NCI-H2171 treated with DMSO at 0.1 percent for 48 hours (cell line): Measurements from ENCODE around the gene GALNT2.

Experiments used
- DNase-seq: peaks from one replicate; lab custom pipeline; 2025; lab: John Stamatoyannopoulos, UW

The GALNT2 gene

DNA sequence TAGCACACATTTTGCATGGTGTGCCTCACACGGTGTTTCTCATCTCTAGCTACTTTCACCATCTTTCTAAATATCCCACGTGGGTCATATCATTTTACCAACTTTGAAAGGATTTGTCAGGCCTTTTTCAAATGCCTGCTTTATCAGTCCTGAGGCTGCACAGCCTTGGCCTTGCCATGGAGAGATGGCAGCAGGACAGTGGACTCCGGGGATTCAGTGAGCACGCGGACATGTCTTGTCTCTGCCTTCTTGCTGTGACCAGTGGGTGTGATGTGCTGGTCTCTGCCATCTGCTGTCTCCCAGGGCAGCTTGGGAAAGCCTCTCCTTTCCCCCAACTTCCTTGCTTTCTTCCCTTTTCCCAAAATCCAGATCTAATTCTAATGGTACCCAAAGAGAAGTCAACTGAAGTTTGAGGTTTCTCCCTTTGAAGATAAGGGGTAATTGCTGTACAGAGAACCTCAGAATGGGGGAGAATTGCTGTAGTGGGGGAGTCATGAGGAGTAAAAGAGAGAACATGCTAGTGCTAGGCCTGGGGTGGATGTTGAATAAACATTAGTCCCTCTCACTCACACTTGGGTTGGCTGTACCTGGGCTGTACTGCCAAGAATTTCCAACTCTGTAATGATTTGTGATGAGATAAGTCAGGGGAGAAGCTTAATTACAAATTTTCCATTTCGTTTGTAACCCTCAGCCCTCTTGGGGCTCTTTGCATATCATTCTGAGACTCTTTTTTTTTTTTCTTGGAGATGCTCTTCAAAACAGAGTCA, 99.5 kb downstream of the GALNT2 start:
- no peak for DNase-seq

DNA sequence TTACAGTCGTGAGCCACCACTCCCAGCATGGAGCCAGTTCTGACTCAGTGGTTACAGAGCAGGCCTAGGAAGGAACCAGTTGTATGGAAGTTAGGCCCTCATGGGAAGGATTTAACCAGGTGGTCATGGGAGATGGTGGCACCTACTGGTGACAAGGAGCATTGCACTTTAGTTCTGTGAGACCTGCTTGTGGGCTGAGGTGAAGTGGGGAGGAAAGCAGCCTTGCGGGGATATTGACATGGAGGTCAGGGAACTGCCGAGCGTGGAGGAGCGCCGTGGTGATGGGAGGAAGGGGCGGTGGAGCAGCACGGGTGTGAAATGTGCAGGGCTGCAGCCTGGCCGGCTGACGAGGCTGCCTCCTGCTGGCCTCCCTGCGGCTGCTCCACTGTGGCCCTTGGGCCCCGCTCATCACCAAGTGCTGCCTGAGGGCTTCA, 100.4 kb downstream of the GALNT2 start:
- DNase-seq, result peak; percentile 35

DNA sequence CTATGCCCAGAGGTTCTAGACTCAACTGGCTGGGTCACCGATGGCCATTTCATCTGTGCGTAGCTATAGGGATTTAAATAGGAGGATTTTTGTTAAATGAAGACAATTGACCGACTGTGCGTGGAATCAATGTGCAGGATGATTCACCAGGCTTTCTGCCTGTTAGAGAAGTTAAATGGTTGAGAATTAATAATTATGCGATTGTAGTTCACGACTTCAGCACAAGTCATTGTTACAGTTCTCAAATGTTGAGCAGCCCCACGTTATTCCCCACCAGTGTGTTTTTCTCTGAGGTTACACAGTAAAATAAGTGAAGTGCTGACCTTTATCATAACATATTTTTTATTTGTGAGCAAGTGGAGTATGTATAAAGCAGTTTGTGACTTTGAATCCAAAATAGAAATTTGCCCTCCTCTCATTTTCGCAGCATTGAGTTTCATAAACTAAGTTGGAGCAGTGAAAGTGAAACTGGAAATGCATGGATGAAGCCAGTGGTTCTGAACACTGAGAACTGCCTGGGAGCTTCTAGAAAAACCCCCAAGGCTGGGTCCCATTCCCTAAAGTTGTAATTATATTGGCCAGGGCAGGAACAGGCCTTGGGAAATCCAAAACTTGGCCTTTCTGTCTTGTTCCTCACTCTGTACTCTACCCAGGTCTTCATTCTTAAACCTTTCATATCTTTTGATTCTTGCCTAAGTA, 102.6 kb downstream of the GALNT2 start:
- DNase-seq, result no peak

- peak; percentile 40 for DNase-seq
These were observed 103.1 kb downstream of the GALNT2 start for GRCh38 chr1:230170153-230170547.

DNA sequence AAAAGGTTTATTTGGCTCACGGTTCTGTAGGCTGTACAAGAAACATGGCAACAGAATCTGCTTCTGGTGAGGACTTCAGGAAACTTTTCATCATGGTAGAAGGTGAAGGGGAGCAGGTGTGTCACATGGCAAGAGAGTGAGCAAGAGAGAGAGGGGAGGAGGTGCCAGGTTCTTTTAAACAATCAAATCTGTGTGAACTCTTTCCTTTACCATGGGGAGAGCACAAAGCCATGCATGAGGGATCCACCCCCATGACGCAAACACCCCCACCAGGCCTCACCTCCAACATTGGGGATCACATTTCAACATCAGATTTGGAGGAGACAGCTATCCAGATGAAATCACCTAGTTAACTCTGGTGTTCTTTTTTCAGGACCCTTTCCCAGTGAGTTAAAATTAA, 103.6 kb downstream of the GALNT2 start:
- DNase-seq, result peak; percentile 84

DNA sequence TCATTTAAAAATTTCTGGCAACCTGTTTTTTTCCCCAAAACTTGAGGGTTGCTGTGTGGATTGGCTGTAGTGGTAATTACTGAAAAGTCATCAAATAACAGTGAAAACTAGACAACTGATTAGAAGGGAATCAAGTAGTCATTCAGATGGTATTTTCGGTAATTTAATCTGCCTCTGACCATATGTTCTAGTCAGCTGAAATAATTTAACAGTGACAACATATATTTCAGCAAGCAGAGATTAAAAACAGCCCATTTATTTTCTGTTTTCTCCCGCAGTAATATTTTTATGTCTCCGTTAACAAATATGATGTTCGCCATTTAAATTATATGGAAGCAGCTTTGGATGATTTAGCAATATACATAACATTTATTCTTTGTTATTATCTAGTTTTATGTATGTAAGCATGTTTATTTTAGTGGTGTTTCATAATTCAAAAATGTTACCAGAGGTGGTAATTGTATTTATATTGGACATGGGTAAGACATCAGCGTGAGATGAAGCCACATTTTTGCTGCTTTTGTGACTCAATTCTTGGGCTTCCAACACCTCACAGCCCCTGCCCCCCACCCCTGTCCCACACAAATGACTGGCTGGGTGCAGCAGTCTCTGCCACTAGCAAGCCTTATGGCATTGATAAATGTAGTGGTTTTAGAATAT, 104.4 kb downstream of the GALNT2 start:
- DNase-seq, result peak; percentile 73

DNA sequence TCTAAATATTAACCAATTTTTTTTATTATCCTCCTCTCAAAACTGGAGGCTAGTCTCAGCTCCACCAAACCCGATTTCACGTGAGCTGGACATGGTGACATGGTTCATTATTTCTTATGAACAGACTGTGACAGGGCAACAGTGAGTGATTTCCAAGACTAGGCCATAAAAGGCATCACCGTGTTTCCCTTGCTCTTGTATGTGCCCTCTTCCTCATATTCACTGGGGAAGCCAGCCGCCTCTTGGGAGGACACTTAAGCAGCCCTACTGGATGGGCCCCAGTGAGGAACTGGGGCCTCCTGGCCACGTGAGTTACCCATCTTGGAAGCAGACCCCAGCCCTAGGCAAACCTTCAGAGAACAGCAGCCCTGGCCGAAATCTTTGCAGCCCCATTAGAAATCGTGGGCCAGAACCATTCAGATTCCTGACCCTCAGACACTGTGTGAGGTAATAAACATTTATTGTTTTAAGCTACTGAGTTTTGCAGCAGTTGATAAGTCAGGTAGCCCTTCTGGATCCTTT, 105.0 kb downstream of the GALNT2 start:
- no peak for DNase-seq

- DNase-seq, result no peak
These were observed 106.3 kb downstream of the GALNT2 start for GRCh38 chr1:230173187-230173975.

GRCh38 chr1:230174041-230174440, 107.0 kb downstream of the GALNT2 start:
- no peak for DNase-seq

- DNase-seq, result no peak
These were observed 107.6 kb downstream of the GALNT2 start for GRCh38 chr1:230174471-230175162.

GRCh38 chr1:230175163-230175747, 108.2 kb downstream of the GALNT2 start:
- DNase-seq, result no peak

GRCh38 chr1:230175839-230176238, 108.8 kb downstream of the GALNT2 start:
- DNase-seq, result no peak

GRCh38 chr1:230176326-230176725, 109.3 kb downstream of the GALNT2 start:
- no peak for DNase-seq

- peak; percentile 70 for DNase-seq
These were observed 109.9 kb downstream of the GALNT2 start for GRCh38 chr1:230176871-230177411.

DNA sequence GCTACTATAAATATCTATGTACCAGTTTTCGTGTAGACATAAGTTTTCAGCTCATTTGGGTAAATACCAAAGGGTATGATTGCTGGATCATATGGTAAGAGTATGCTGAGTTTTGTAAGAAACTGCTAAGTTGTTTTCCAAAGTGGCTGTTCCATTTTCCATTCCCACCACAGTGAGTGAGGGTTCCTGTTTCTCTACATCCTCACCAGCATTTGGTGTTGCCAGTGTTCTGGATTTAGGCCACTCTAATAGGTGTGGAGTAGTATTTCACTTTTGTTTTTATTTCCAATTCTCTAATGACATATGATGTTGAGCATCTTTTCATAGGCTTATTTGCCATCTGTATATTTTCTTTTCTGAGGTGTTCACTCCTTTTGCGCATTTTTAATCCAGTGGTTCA, 112.2 kb downstream of the GALNT2 start:
- no peak for DNase-seq

GRCh38 chr1:230185076-230186001, 118.3 kb downstream of the GALNT2 start:
- no peak for DNase-seq

- no peak for DNase-seq
These were observed 119.2 kb downstream of the GALNT2 start for GRCh38 chr1:230186003-230186863.

DNA sequence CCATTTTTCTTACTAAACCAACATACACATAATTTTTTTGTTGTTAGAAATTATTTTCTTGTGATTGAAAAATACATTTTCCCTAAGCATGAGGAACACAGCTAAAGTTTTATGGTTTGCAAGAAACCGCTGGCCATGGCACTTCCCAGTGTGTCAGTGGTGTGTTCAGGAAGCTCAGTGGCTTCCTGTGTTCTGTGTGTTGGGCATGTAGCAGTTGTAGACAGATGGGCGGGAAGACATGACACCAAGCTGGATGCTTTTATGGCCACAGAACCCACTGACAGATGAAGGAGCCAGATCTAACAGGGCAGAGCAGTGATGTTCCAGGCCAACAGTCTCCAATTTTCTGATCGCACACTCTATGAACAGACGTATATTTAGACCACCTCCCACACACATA, 119.8 kb downstream of the GALNT2 start:
- no peak for DNase-seq

DNA sequence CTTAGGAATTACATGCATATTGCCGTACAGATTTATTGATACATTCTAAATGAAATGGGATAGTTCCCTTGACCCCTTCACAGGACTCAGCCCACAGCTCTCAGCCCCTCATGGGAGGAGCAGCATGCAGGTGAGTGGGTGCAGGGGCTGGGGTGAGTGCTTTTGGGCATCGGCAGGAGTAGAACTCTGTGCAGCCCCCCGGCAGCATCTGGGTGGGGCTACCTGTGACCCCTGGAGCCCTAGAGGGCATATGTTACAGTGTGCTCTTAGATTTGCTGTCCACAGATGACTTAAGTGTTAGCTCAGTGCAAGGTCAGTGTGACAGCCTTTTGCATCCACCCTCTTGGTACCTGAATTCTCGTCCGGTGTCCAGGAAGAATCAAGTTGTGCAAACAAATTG, 120.3 kb downstream of the GALNT2 start:
- DNase-seq, result no peak
